ENCODE results near the gene EIF4B. TPM values are rescaled to one million over a fixed set of nuclear protein-coding genes. Genes with fewer than 3 reads are reported as not detected.

The EIF4B gene
- total RNA-seq, 1 donor from 2014 or later: 324 TPM

GRCh38 chr12:53078425-53079225 lies 72.4 kb downstream of the EIF4B start:
- intact Hi-C loops (cut with DNase I): loop anchor here (2.0 kb wide), 1 partner anchor 18 kb away; the partner anchor contains the start of gene IGFBP6
- peak; percentile 29 for DNase-seq (ENCODE audit: low spot score)

GRCh38 chr12:53079226-53080117 lies 73.2 kb downstream of the EIF4B start, which contains the start of gene SPRYD3:
TSS of gene SPRYD3 (minus strand) at chr12:53079390. CDS start at chr12:53079333, 57 bp downstream.
- intact Hi-C loops (cut with DNase I): loop anchor here (2.0 kb wide), 1 partner anchor 17 kb away; the partner anchor contains the start of gene IGFBP6
- peak; percentile 99 for DNase-seq (ENCODE audit: low spot score)

- no peak for DNase-seq (ENCODE audit: low spot score)
- intact Hi-C loops (cut with DNase I): no loop called here
Measured at GRCh38 chr12:53082637-53083175, 76.5 kb downstream of the EIF4B start.

GRCh38 chr12:53086361-53086760 lies 80.1 kb downstream of the EIF4B start:
- intact Hi-C loops (cut with DNase I): no loop called here
- DNase-seq (ENCODE audit: low spot score): no peak

GRCh38 chr12:53090105-53090504 lies 83.8 kb downstream of the EIF4B start:
- DNase-seq (ENCODE audit: low spot score): peak; percentile 31
- intact Hi-C loops (cut with DNase I): no loop called here

- no peak for DNase-seq (ENCODE audit: low spot score)
- intact Hi-C loops (cut with DNase I): no loop called here
Measured at GRCh38 chr12:53090554-53090953, 84.3 kb downstream of the EIF4B start.

- DNase-seq (ENCODE audit: low spot score): peak; percentile 12
- intact Hi-C loops (cut with DNase I): no loop called here
Measured at GRCh38 chr12:53091756-53092155, 85.5 kb downstream of the EIF4B start.

Small RNAs within 50 kb of the gene (microRNA-seq; reads per million reads assigned to microRNA genes)
- gene MIR6757: not detected

Other genes with a start within 250 kb of the EIF4B start
- not detected for gene KRT76, start 229.1 kb upstream of the EIF4B start, total RNA-seq
- not detected for gene KRT3, start 210.3 kb upstream of the EIF4B start, total RNA-seq
- not detected for gene KRT4, start 192.3 kb upstream of the EIF4B start, total RNA-seq
- not detected for gene KRT79, start 172.1 kb upstream of the EIF4B start, total RNA-seq
- not detected for gene KRT78, start 157.5 kb upstream of the EIF4B start, total RNA-seq
- 82.2 TPM for gene KRT8, start 101.4 kb upstream of the EIF4B start, total RNA-seq
- gene KRT18, start 57.3 kb upstream of the EIF4B start, total RNA-seq: 10.7 TPM
- gene TNS2, start 43.6 kb downstream of the EIF4B start, total RNA-seq: 99.3 TPM
- 63.5 TPM for gene SPRYD3, start 72.9 kb downstream of the EIF4B start, total RNA-seq
- 42.3 TPM for gene IGFBP6, start 91.2 kb downstream of the EIF4B start, total RNA-seq
- gene SOAT2, start 97.0 kb downstream of the EIF4B start, total RNA-seq: not detected
- gene ZNF740, start 174.3 kb downstream of the EIF4B start, total RNA-seq: 19.2 TPM
- 16.5 TPM for gene CSAD, start 174.5 kb downstream of the EIF4B start, total RNA-seq
- 1.4 TPM for gene ITGB7, start 200.8 kb downstream of the EIF4B start, total RNA-seq
- gene RARG, start 225.8 kb downstream of the EIF4B start, total RNA-seq: 21.2 TPM